ENCODE data around the gene BCL11A. TPM values are rescaled to one million over a fixed set of nuclear protein-coding genes. Genes with fewer than 3 reads are reported as not detected.

The BCL11A gene
- total and polyA plus RNA-seq, 4 donors, result 0.08 to 8.5 (median 0.47) TPM

GRCh38 chr2:60554074-60554645 is 706 bp upstream of the BCL11A start:
- H3K4me1 ChIP-seq (ENCODE audit: control insufficient read depth in 4 of 4, insufficient read depth in 4 of 4, low read length in 3 of 4), result peaks cover 34 to 69% (median 50%) of the 10 kb centered on the region in 4 donors
- DNase-seq (ENCODE audit: low spot score), result peak; percentile 54
- 1% methylated on average over 56 of the region's 56 CpGs for WGBS
- TF ChIP-seq ZBTB33 (IDR thresholded peaks at IDR 0.05), result no peak
- no peak for TF ChIP-seq NR2F2 (IDR thresholded peaks at IDR 0.05)
- no peak for TF ChIP-seq HNF4A (conservative IDR thresholded peaks at IDR 0.05)
- TF ChIP-seq RAD21 (IDR thresholded peaks at IDR 0.05), result no peak
- TF ChIP-seq MAX (IDR thresholded peaks at IDR 0.05), result no peak
- TF ChIP-seq, protein P1, sequence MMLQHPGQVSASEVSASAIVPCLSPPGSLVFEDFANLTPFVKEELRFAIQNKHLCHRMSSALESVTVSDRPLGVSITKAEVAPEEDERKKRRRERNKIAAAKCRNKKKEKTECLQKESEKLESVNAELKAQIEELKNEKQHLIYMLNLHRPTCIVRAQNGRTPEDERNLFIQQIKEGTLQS (IDR thresholded peaks at IDR 0.05), result no peak
- TF ChIP-seq FOXA1 (IDR thresholded peaks at IDR 0.05), result no peak
- H3K9ac ChIP-seq (ENCODE audit: low read depth in 1 of 2, low read length in 2 of 2), result no peak overlapping the region
- peak overlapping the region in 1 of 2 donors; percentile 19 for H3K27ac ChIP-seq (ENCODE audit: low read depth in 1 of 2, low read length in 2 of 2)
- H3K9me3 ChIP-seq (ENCODE audit: control insufficient read depth in 4 of 4, low read length in 3 of 4), result no peaks in the 10 kb centered on the region
- peak overlapping the region in 2 of 3 donors; percentile 69 to 71 for H3K4me3 ChIP-seq (ENCODE audit: low read depth in 1 of 3, low read length in 3 of 3)
- H3K27me3 ChIP-seq (ENCODE audit: control insufficient read depth in 4 of 4, insufficient read depth in 4 of 4, low read length in 3 of 4), result peaks cover 0 to 4% (median 0%) of the 10 kb centered on the region in 4 donors
- H3K36me3 ChIP-seq (ENCODE audit: control insufficient read depth in 4 of 4, insufficient read depth in 3 of 4, low read depth in 1 of 4, low read length in 3 of 4), result no peaks in the 10 kb centered on the region

DNA sequence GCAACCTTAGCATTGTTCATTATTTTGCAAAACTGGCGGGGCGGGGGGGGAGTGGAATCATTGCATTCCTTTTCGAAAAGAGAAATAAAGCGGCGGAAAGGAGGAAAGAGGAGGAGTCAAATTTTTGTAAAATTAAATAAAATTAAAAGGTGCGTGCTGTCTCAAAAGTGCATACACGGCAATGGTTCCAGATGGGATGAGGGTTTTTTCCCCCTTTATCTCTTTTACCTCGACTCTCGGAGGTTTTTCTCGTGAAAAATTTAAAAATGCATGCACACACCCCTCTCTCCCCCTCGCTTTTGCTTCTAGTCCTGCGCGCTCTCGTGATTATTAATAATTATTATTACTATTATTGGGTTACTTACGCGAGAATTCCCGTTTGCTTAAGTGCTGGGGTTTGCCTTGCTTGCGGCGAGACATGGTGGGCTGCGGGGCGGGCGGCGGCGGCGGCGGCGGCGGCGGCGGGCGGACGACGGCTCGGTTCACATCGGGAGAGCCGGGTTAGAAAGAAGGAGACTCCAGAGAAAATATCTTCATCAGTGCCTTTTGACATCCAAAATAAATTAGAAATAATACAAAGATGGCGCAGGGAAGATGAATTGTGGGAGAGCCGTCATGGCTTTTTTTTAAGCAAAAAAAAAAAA is 481 bp downstream of the BCL11A start:
- H3K27ac ChIP-seq (ENCODE audit: low read depth in 1 of 2, low read length in 2 of 2), result peak overlapping the region in 1 of 2 donors; percentile 0
- WGBS, result 6% methylated on average over 38 of the region's 38 CpGs
- H3K9me3 ChIP-seq (ENCODE audit: control insufficient read depth in 4 of 4, low read length in 3 of 4), result no peaks in the 10 kb centered on the region
- H3K4me1 ChIP-seq (ENCODE audit: control insufficient read depth in 4 of 4, insufficient read depth in 4 of 4, low read length in 3 of 4), result peaks cover 35 to 70% (median 51%) of the 10 kb centered on the region in 4 donors
- H3K36me3 ChIP-seq (ENCODE audit: control insufficient read depth in 4 of 4, insufficient read depth in 3 of 4, low read depth in 1 of 4, low read length in 3 of 4), result no peaks in the 10 kb centered on the region
- DNase-seq (ENCODE audit: low spot score), result no peak
- TF ChIP-seq YY1 (IDR thresholded peaks at IDR 0.05), result no peak
- no peak for TF ChIP-seq GABPA (IDR thresholded peaks at IDR 0.05 in 1 of 2, conservative IDR thresholded peaks at IDR 0.05 in 1 of 2)
- TF ChIP-seq FOXA2 (IDR thresholded peaks at IDR 0.05), result no peak
- TF ChIP-seq EGR1 (IDR thresholded peaks at IDR 0.05; ENCODE audit: low read depth in 2 of 2), result no peak
- no peak for TF ChIP-seq CTCF (IDR thresholded peaks at IDR 0.05; ENCODE audit: low read depth, low read length, missing input control)
- TF ChIP-seq FOXA1 (IDR thresholded peaks at IDR 0.05), result no peak
- TF ChIP-seq MAX (IDR thresholded peaks at IDR 0.05), result no peak
- no peak for TF ChIP-seq NR2F2 (IDR thresholded peaks at IDR 0.05)
- TF ChIP-seq, protein P2, sequence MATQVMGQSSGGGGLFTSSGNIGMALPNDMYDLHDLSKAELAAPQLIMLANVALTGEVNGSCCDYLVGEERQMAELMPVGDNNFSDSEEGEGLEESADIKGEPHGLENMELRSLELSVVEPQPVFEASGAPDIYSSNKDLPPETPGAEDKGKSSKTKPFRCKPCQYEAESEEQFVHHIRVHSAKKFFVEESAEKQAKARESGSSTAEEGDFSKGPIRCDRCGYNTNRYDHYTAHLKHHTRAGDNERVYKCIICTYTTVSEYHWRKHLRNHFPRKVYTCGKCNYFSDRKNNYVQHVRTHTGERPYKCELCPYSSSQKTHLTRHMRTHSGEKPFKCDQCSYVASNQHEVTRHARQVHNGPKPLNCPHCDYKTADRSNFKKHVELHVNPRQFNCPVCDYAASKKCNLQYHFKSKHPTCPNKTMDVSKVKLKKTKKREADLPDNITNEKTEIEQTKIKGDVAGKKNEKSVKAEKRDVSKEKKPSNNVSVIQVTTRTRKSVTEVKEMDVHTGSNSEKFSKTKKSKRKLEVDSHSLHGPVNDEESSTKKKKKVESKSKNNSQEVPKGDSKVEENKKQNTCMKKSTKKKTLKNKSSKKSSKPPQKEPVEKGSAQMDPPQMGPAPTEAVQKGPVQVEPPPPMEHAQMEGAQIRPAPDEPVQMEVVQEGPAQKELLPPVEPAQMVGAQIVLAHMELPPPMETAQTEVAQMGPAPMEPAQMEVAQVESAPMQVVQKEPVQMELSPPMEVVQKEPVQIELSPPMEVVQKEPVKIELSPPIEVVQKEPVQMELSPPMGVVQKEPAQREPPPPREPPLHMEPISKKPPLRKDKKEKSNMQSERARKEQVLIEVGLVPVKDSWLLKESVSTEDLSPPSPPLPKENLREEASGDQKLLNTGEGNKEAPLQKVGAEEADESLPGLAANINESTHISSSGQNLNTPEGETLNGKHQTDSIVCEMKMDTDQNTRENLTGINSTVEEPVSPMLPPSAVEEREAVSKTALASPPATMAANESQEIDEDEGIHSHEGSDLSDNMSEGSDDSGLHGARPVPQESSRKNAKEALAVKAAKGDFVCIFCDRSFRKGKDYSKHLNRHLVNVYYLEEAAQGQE (IDR thresholded peaks at IDR 0.05), result no peak
- TF ChIP-seq SP1 (IDR thresholded peaks at IDR 0.05), result no peak
- TF ChIP-seq JUND (IDR thresholded peaks at IDR 0.05), result no peak
- TF ChIP-seq TAF1 (conservative IDR thresholded peaks at IDR 0.05), result no peak
- no peak for TF ChIP-seq HNF4A (conservative IDR thresholded peaks at IDR 0.05)
- TF ChIP-seq HNF4G (IDR thresholded peaks at IDR 0.05), result no peak
- H3K9ac ChIP-seq (ENCODE audit: low read depth in 1 of 2, low read length in 2 of 2), result no peak overlapping the region
- H3K27me3 ChIP-seq (ENCODE audit: control insufficient read depth in 4 of 4, insufficient read depth in 4 of 4, low read length in 3 of 4), result peaks cover 0 to 4% (median 0%) of the 10 kb centered on the region in 4 donors
- peak overlapping the region in 2 of 3 donors; percentile 19 to 69 for H3K4me3 ChIP-seq (ENCODE audit: low read depth in 1 of 3, low read length in 3 of 3)

Measured in liver (tissue), 9 donors.